Stimulated activated CD4-positive, alpha-beta T cell treated with anti-CD3 and anti-CD28 coated beads, Interleukin-2, amount 100 ng/mL, for 48 hours (primary cell): ENCODE results near the gene HSDL1.

Experiments used
- DNase-seq, 2 donors: peaks; one replicate each; pipeline ENCODE4 v3.0.0-alpha.2; 2020

Gene HSDL1

DNA sequence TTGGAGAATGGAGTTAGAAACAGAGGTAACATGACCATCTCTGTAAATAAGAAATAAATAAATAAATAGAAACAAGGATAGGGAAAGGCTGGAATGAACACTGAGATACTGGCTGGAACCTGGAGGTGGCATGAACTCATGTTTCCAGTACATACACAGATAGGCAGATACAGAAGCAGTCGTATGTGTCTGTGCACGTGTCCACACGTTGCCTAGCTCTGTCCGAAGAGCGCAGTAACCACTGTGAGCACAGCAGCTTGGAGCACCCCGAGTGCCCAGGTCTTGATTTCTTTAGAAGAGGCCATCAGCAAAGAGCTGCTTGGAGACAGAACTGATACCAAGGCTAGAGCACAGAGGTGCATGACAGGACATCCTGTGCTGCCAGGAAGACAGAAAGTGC lies 65.3 kb downstream of the HSDL1 start:
- DNase-seq: no peak

DNA sequence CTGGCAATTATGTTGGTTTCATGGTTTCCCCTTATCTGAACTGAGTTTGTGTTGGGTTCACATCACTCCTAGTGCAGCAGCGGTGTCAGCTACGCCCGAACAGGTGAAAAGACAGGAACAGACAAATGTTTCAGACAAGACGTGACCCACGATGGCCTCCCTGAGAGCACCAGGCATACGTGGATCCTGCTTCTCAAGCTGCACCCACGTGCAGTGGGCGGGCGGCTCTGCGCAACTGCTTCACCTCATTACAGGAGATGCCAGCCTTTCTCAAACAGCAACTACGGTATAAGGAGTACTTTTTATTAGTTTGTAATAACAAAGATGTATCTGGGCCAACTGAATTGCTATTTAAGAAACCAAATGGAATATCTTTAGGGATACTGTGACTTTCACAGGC lies 69.6 kb downstream of the HSDL1 start:
- DNase-seq: no peak

DNA sequence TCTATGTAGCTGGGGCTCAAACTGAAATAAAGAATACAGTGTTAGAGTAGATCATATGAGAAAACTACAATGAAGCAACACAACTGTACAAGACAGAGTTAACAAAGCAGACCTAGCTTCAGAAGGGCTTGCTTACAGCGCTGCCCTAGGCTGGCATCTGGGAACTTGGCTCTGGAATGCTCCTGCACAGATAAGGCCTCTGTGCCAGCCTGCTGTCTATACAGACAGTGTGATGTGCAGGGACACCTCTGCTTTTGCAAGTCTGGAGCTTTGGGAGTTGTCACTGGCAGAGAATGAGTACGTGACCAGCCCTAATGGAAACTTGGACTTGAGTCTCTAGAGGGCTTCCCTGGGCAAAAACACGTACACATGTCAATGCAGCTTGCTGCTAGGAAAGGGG lies 70.3 kb downstream of the HSDL1 start:
- no peak for DNase-seq
